Placental epithelial cell (primary cell): ENCODE data around the gene SLAIN2. TPM values are rescaled to one million over a fixed set of nuclear protein-coding genes. Genes with fewer than 3 reads are reported as not detected.

Experiments used
- total RNA-seq: library from RNA; depleted of rRNA; stranded (reverse); fragments of >200 nt; gene quantifications from 2 replicates; pipeline ENCODE4 v1.2.3, GENCODE V29; 2012

Gene SLAIN2
- 42.8 and 52.2 TPM in 2 replicates for total RNA-seq

DNA sequence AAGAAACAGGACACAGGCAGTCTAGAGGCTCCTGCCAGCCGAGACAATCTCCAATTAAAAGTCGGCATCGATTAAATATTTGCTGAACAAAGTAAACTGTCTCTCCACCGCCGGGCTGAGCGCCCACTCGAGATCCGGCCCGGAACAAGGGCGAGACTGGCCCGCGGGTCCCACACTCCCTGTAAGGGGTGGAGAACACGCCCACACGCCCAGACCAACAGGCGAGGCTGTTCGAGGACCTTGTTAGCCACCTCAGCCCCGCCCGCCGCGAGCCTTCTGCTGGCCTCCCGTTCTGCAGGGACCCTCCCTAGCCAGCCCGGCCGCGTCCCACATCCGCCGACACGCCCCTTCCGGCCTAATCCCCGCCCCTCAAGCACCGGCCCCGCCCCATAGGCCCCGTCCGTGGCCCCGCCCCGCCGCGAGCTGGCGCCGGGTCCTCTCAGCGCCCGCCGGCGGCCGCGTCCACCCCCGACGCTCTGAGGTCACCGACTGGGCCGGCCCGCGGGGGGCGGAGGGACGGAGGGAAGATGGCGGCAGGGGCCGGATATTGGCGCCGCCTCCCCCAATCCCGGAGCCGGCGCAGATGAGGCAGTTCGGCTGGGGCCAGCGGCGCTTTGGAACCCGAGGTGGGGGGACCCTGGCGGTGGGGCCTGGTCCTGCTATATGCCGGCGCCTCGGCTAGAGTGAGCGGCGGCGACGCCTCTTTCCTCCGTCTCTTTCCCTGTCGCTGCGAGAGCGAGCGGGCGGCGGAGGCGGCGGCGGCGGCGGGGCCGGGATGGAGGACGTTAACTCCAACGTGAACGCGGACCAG lies at the start of gene SLAIN2:
TSS of gene SLAIN2 (plus strand) at position 565 of the 811 bp plus-strand sequence. CDS start at position 776, 211 bp downstream.

Other genes starting within 250 kb of the SLAIN2 start
- not detected in 2 replicates for gene TXK, start 207.3 kb upstream of the SLAIN2 start, total RNA-seq
- 0.22 and 0.39 TPM in 2 replicates for gene TEC, start 71.7 kb upstream of the SLAIN2 start, total RNA-seq
- not detected in 2 replicates for gene SLC10A4, start 141.8 kb downstream of the SLAIN2 start, total RNA-seq
- gene ZAR1, start 148.7 kb downstream of the SLAIN2 start, total RNA-seq, result 0.33 and 0.79 TPM in 2 replicates